ENCODE data around the gene ZEB1. TPM values are rescaled to one million over a fixed set of nuclear protein-coding genes. Genes with fewer than 3 reads are reported as not detected.
A peak's percentile ranks its signal among the peaks of the same experiment; 100 is the strongest.

The ZEB1 gene
- polyA plus RNA-seq (ENCODE audit: low read depth in 6 of 6): 10 to 100 TPM in 5 of 6 donors, 1 to 10 TPM in 1; 6.2 to 38.0 (median 25.9) TPM

DNA sequence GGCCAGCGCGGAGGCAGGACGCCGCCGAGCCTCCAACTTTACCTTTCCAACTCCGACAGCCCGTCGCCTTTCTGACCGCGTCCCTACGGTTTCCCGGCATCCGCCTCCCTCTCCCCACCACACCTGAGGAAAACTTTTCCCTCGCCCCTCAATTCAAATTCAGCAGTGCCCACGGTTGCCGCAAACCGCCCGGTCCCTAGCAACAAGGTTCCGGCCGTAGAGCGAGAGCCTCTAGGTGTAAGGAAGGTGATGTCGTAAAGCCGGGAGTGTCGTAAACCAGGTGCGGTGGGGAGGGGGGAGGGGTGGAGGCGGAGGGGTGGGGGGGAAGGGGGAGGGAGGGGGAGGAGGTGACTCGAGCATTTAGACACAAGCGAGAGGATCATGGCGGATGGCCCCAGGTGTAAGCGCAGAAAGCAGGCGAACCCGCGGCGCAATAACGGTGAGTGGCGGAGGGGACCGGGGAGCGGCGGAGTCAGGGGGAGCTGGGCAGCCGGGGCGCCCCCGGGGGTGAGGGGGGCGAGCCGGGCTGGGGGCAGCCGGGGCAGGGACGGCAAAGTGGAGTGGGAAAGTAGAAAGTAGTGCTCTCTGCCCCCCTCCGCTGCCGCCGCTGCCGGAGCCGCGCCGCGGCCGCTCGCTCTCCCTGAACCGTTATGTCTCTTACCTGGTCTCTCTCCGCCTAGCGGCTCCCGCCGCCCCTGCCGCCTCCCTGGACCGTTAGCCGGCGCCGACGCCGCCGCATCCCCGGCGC, at the start of gene ZEB1:
Gene ZEB1, plus strand, starts transcription at position 363 of the 748 bp plus-strand sequence. Its CDS starts 19 bp downstream, at position 382.
- DNase-seq: peak; percentile 88
- Mint-ChIP-seq H3K9me3 (no peaks in the 10 kb centered on the region), H3K27ac (peak within 1 kb of the TSS; percentile 97 to 100 (median 99)), H3K27me3 (no peaks in the 10 kb centered on the region), H3K36me3 (peaks cover 0 to 10% of the 10 kb centered on the region in 2 donors), H3K4me3 (peak within 1 kb of the TSS; percentile 91 to 100 (median 100)), H3K4me1 (peaks cover 31 to 39% (median 34%) of the 10 kb centered on the region in 3 donors)
- ATAC-seq (ENCODE audit: low read depth in 2 of 2): peak; percentile 36 to 53

DNA sequence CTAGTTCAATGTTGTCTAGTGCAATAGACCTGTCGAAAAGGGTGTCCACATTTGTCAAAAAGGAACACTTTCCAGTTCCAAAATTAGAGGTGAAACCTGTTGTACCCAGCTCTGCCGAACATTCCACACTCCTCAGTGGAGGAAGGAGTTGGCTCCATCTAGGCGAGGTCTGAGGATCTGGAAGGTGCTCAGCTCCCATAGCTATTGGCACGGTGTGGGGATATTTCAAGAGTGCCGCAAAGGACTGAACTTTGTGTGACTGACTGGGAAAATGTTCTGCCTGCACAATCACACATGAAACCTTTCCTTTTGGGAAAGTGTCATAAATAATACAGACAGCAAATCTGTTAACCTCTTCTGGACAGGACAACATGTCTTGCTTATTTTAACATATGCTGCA, 48.1 kb upstream of the ZEB1 start:
- no peaks in the 10 kb centered on the region for H3K27me3 Mint-ChIP-seq
- H3K36me3 Mint-ChIP-seq: peaks cover 6 to 13% of the 10 kb centered on the region in 2 donors
- H3K9me3 Mint-ChIP-seq: peaks cover 0 to 21% (median 8%) of the 10 kb centered on the region in 7 donors
- no peak overlapping the region for H3K27ac Mint-ChIP-seq
- no peak overlapping the region for H3K4me3 Mint-ChIP-seq
- H3K4me1 Mint-ChIP-seq: no peaks in the 10 kb centered on the region
- DNase-seq (no peak), ATAC-seq (ENCODE audit: low read depth in 2 of 2) (no peak)

DNA sequence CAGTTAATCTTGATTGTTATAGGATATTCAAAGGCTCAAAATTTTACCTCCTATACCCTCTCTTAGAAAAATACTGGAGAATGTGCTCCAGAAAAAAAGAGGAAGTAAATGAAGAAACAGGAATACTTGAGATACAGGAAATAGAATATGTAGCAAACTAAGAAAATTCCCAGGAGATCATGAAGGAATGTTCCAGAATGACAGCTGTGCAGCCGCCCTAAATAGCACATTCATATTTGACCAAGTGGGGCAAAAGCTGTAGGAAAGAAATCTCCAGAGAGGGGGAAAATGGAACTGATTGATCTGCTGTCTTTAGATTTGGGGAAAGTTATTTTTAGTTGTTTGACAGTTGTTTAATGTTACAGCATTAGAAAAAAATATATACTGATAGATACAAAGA, 46.2 kb upstream of the ZEB1 start:
- Mint-ChIP-seq H3K27ac (no peak overlapping the region), H3K4me3 (no peak overlapping the region), H3K27me3 (no peaks in the 10 kb centered on the region), H3K36me3 (peaks cover 6 to 13% of the 10 kb centered on the region in 2 donors), H3K4me1 (no peaks in the 10 kb centered on the region), H3K9me3 (peaks cover 0 to 21% (median 8%) of the 10 kb centered on the region in 7 donors)
- no peak for ATAC-seq (ENCODE audit: low read depth in 2 of 2)
- DNase-seq: no peak

DNA sequence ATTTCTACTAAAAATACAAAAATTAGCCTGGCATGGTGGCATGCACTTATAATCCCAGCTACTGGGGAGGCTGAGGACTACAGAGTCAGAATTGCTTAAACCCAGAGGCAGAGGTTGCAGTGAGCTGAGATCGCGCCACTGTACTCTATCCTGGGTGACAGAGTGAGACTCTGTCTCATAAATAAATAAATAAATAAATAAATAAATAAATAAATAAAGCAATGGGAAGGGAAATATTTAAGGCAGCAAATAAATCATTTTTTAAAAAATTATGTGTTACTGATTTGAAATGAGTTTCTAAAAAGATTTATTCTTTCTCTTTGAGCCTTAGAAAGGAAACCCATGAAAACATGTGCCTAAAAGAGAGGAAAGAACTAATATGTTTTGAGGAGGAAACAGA, 45.2 kb upstream of the ZEB1 start:
- DNase-seq: no peak
- Mint-ChIP-seq H3K4me3 (no peak overlapping the region), H3K9me3 (peaks cover 0 to 21% (median 8%) of the 10 kb centered on the region in 7 donors), H3K27me3 (no peaks in the 10 kb centered on the region), H3K27ac (no peak overlapping the region), H3K36me3 (peaks cover 6 to 13% of the 10 kb centered on the region in 2 donors), H3K4me1 (no peaks in the 10 kb centered on the region)
- no peak for ATAC-seq (ENCODE audit: low read depth in 2 of 2)

DNA sequence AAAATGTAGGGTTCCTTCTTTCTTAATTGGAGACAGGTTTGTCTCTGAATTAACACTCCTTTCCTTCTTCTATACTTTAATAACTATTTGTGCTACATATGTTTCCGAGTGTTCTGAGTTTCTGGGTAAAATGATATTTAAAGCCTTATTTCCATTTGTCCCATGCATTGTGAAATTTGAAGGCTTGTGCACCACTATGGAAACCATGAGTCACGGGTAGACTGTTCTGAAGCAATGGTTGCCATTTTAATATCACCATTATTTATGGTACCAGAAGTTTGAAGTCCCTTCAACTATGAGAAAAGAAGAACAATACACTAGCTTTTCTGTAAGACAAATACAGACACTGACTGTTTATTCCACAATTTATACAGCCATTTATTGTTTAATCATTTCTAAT, 44.7 kb upstream of the ZEB1 start:
- Mint-ChIP-seq H3K27ac (peak overlapping the region in 1 of 6 donors; percentile 11), H3K4me3 (no peak overlapping the region), H3K9me3 (peaks cover 0 to 21% (median 8%) of the 10 kb centered on the region in 7 donors), H3K4me1 (no peaks in the 10 kb centered on the region), H3K36me3 (peaks cover 6 to 13% of the 10 kb centered on the region in 2 donors), H3K27me3 (no peaks in the 10 kb centered on the region)
- DNase-seq (no peak), ATAC-seq (ENCODE audit: low read depth in 2 of 2) (no peak)

DNA sequence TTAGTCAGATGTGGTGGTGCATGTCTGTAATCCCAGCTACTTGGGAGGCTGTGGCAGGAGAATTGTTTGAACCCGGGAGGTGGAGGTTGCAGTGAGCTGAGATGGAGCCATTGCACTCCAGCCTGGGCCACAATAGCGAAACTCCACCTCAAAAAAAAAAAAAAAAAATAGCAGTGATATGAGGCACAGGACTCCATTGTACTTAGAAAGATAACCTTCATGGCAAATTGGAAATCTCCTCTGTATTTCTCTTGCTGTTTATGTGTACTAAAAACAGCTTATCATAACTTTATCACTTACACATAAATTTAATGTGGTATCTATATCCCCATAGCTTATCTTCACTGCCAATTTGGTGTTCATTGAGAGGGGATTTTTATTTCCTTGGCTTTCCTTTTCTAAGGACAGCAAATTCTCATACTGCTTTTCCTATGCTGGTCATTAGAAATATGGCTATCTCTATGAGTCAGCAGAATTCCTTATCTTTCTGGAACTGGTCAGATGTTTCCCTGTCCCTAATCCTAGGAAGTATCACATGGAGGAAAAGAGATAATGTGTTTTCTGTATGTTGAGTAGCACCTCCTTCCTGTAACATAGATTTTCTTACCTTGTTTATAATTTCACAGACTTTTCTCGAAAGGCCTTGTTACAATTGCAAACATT, 40.6 kb upstream of the ZEB1 start:
- H3K27me3 Mint-ChIP-seq: no peaks in the 10 kb centered on the region
- no peaks in the 10 kb centered on the region for H3K4me1 Mint-ChIP-seq
- H3K4me3 Mint-ChIP-seq: no peak overlapping the region
- no peak overlapping the region for H3K27ac Mint-ChIP-seq
- no peak for ATAC-seq (ENCODE audit: low read depth in 2 of 2)
- peaks cover 0 to 14% of the 10 kb centered on the region in 2 donors for H3K36me3 Mint-ChIP-seq
- peaks cover 4 to 20% (median 10%) of the 10 kb centered on the region in 7 donors for H3K9me3 Mint-ChIP-seq
- DNase-seq: no peak

DNA sequence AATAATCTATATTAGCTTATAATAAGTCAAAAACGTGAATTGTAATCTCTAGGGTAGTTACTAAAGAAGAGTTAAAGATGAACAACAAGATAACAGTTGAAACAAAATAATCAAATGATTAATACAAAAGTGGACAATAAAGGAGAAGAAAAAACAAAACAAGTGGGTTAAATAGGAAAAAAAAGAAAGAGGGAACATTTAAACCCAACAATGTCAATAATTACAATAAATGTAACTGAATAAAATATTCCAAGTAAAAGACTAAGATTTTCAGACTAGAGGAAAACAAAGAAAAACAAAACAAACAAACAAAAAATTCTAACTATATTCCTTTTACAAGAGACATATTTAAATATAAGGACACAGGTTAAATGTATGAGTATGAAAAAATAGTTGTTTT, 38.0 kb upstream of the ZEB1 start:
- Mint-ChIP-seq H3K4me1 (no peaks in the 10 kb centered on the region), H3K27ac (no peak overlapping the region), H3K36me3 (peaks cover 0 to 14% of the 10 kb centered on the region in 2 donors), H3K9me3 (peaks cover 4 to 20% (median 10%) of the 10 kb centered on the region in 7 donors), H3K27me3 (no peaks in the 10 kb centered on the region), H3K4me3 (no peak overlapping the region)
- ATAC-seq (ENCODE audit: low read depth in 2 of 2) (no peak), DNase-seq (no peak)

DNA sequence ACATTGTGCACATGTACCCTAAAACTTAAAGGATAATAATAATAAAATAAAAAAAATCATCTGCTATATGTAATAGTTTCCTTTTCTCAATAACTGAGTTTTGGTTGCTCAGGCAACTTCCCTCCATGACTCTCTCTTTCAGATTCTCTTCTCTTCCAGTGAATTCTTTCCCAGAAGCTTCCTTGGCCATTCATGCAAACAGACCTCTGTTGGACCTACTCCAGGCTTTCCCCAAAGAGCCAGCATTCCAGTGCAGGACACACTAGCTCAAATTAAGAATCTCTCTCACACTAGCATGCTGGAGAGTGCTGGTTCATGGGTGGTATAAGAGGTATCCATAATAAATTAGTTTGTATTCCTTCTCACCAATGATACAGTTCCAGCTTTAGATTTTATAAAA, 31.0 kb upstream of the ZEB1 start:
- peaks cover 0 to 7% of the 10 kb centered on the region in 2 donors for H3K36me3 Mint-ChIP-seq
- peaks cover 0 to 9% (median 0%) of the 10 kb centered on the region in 7 donors for H3K9me3 Mint-ChIP-seq
- peaks cover 0 to 4% (median 0%) of the 10 kb centered on the region in 3 donors for H3K4me1 Mint-ChIP-seq
- no peaks in the 10 kb centered on the region for H3K27me3 Mint-ChIP-seq
- H3K4me3 Mint-ChIP-seq: no peak overlapping the region
- no peak for DNase-seq
- no peak overlapping the region for H3K27ac Mint-ChIP-seq
- no peak for ATAC-seq (ENCODE audit: low read depth in 2 of 2)

DNA sequence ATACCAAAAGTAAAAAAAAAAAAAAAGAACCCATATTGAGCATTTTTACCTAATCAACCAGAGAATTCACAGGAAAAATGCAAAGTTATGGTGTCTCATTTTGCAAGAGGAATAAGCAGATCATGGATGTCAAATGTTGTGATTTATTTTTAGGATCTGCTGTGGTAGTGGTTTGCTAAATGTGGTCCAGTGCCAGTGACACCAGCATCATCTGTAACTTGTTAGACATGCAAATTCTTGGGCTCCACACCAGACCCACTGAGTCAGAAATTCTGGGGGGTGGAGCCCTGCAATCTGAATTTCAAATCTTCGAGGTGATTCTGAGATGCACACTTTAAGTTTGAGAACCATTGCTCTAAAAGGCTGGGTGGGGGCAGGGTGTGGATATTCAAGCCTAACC, 30.1 kb upstream of the ZEB1 start:
- DNase-seq (no peak), ATAC-seq (ENCODE audit: low read depth in 2 of 2) (no peak)
- Mint-ChIP-seq H3K27ac (peak overlapping the region in 1 of 6 donors; percentile 51), H3K36me3 (peaks cover 0 to 7% of the 10 kb centered on the region in 2 donors), H3K27me3 (no peaks in the 10 kb centered on the region), H3K9me3 (peaks cover 0 to 8% (median 0%) of the 10 kb centered on the region in 7 donors), H3K4me3 (no peak overlapping the region), H3K4me1 (peaks cover 0 to 4% (median 0%) of the 10 kb centered on the region in 3 donors)

DNA sequence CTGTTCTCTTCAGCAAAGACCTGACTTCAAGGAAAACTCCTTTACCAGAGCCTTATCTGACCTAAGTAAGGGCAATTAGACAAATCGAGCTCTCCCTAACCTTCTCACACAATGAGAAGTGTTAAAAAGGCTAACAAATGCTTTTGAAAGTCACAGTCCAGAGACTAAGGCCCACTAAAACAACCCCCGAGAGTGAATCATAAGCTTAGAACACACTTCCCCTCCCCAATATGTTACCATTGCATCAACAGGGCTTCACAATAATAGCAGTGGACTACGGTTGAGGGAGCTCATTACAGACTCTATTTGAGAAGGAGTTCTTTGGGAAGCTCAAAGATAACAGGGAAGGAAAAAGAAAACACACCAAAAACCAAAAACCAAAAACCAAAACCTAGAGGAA, 28.6 kb upstream of the ZEB1 start:
- peaks cover 0 to 4% (median 0%) of the 10 kb centered on the region in 3 donors for H3K4me1 Mint-ChIP-seq
- H3K27me3 Mint-ChIP-seq: no peaks in the 10 kb centered on the region
- ATAC-seq (ENCODE audit: low read depth in 2 of 2): no peak
- H3K27ac Mint-ChIP-seq: no peak overlapping the region
- H3K36me3 Mint-ChIP-seq: peaks cover 0 to 7% of the 10 kb centered on the region in 2 donors
- DNase-seq: no peak
- peaks cover 0 to 6% (median 0%) of the 10 kb centered on the region in 7 donors for H3K9me3 Mint-ChIP-seq
- no peak overlapping the region for H3K4me3 Mint-ChIP-seq

DNA sequence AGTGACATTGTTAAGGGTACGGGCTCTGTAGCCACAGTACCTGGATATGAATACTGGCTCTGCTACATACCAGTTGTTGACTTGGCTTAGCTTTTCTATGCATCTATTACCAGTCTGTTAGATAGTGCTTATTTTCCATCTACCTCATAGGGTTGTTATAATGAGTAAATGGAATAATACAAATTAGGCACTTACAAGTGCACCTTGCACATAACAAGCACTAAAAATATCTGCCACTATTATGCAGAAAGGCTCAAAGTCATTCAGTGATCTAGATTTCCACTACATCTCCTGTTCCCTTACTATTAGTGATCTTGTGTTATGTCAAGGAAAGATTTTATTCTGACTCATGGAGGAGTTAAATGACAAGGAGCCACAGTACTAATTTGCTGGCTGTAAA, 27.9 kb upstream of the ZEB1 start:
- Mint-ChIP-seq H3K27me3 (no peaks in the 10 kb centered on the region), H3K36me3 (peaks cover 0 to 7% of the 10 kb centered on the region in 2 donors)

DNA sequence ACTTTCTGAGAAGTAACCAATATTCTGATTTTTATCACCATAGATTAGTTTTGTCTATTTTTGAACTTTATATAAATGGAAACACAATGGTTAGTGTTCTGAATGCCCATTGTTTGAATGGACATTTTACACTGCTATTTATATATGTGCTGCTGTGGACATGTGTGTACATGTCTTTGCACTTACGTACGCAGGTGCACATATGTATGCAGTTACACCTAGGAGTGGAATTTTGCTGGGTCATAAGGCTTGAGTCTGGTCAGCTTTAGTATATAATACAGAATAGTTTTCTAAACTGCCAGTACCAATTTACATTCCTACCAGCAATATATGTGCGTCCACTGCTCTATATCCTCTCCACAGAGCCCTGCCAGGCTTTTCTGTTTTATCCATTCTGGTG, 24.5 kb upstream of the ZEB1 start:
- ATAC-seq (ENCODE audit: low read depth in 2 of 2) (no peak), DNase-seq (no peak)
- Mint-ChIP-seq H3K27ac (no peak overlapping the region), H3K27me3 (peaks cover 0 to 9% (median 0%) of the 10 kb centered on the region in 3 donors), H3K36me3 (no peaks in the 10 kb centered on the region), H3K9me3 (no peaks in the 10 kb centered on the region), H3K4me1 (peaks cover 0 to 7% (median 0%) of the 10 kb centered on the region in 3 donors), H3K4me3 (no peak overlapping the region)

More for the DNA sequence above, 27.9 kb upstream of the ZEB1 start:
- DNase-seq: no peak
- no peak for ATAC-seq (ENCODE audit: low read depth in 2 of 2)
- Mint-ChIP-seq H3K9me3 (peaks cover 0 to 4% (median 0%) of the 10 kb centered on the region in 7 donors), H3K4me1 (peaks cover 0 to 4% (median 0%) of the 10 kb centered on the region in 3 donors), H3K27ac (no peak overlapping the region), H3K4me3 (no peak overlapping the region)

DNA sequence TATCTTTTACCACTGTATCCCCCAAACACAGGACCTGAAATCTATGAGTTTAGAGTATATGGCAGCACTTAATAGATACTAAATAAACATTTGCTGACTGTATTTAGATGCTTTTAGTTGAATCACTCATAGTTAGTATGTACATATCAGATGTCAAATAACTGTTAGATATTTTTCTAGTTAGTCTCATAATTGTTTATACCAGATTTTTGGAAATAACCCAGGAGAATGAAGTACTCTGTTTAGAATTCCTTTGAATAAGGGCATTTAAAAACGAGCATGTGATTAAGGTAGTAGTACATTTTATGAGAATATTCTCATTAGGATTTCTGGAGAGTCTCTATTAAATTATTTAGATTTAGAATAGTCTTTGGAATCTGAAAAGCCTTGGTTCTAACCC, 22.3 kb upstream of the ZEB1 start:
- peaks cover 0 to 9% (median 0%) of the 10 kb centered on the region in 3 donors for H3K27me3 Mint-ChIP-seq
- peaks cover 0 to 3% (median 0%) of the 10 kb centered on the region in 7 donors for H3K9me3 Mint-ChIP-seq
- ATAC-seq (ENCODE audit: low read depth in 2 of 2) (no peak), DNase-seq (no peak)
- H3K4me1 Mint-ChIP-seq: peaks cover 0 to 7% (median 0%) of the 10 kb centered on the region in 3 donors
- no peak overlapping the region for H3K4me3 Mint-ChIP-seq
- H3K27ac Mint-ChIP-seq: no peak overlapping the region
- no peaks in the 10 kb centered on the region for H3K36me3 Mint-ChIP-seq

DNA sequence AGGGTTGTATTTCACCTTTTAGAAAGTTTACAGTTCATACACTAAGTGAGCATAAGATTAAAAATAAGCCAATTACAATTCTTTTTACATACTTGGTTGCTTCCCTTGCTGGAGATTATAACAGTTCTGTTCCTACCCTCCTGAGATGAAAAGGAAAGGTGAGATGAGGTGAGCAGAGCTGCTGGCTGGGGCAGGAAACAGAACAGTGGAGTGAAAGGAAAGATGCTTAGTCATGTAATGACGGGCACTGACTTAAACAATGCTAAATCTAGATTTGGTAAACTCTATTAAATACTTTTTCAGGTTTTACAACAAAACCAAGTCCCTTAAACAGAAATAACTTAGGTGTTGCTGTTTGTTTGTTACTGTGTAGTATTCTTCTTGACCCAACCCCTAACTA, 19.9 kb upstream of the ZEB1 start:
- H3K27me3 Mint-ChIP-seq: peaks cover 0 to 9% (median 0%) of the 10 kb centered on the region in 3 donors
- peaks cover 0 to 11% (median 5%) of the 10 kb centered on the region in 3 donors for H3K4me1 Mint-ChIP-seq
- no peaks in the 10 kb centered on the region for H3K36me3 Mint-ChIP-seq
- peaks cover 0 to 5% (median 0%) of the 10 kb centered on the region in 7 donors for H3K9me3 Mint-ChIP-seq
- DNase-seq (no peak), ATAC-seq (ENCODE audit: low read depth in 2 of 2) (no peak)
- H3K4me3 Mint-ChIP-seq: no peak overlapping the region
- H3K27ac Mint-ChIP-seq: no peak overlapping the region
